ENCODE data around the gene PLEKHF1.
"Not testable (repeated sequence)": the region's sequence is repeated elsewhere in the genome, so short reads cannot be mapped to it uniquely, and the experiment has no call there.

Gene PLEKHF1

DNA sequence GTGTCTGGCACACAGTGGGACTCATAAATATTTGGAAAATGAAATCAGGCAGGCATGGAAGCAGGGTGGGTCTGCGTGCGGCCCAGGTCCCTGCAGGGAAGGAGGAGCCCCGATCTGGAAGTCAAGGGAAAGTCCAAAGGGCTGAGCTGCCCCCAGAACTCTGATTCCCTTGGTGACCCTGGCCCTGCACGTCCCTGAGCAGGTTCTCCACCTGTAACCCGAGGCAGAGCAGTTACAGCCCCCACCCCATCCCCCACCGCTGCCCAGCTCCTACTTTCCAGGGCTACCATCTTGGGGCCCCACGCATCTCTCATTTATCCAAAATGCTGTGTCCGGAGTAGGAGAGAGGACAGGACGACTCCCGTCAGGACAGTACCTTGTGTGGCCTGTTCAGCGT, 2.1 kb downstream of the PLEKHF1 start:
- Histone ChIP-seq H4K8ac (ENCODE audit: low read depth, low read length) (no peak overlapping the region), H3K27me3 (ENCODE audit: insufficient read depth, low read length, poor library complexity) (no peaks in the 10 kb centered on the region), H3K79me1 (ENCODE audit: low read length) (peaks cover 1% of the 10 kb centered on the region), H3K9ac (ENCODE audit: low read length) (peak overlapping the region; percentile 8), H3K36me3 (ENCODE audit: control insufficient read depth, insufficient read depth, low read length) (no peaks in the 10 kb centered on the region), H2BK5ac (ENCODE audit: low read length) (no peak overlapping the region), H2BK15ac (replicated peaks; ENCODE audit: low read depth) (no peak overlapping the region), H3K4me3 (ENCODE audit: low read length) (no peak overlapping the region), H4K5ac (ENCODE audit: low read length) (no peak overlapping the region), H3K27ac (ENCODE audit: low read depth, low read length) (no peak overlapping the region), H3K4me1 (ENCODE audit: control insufficient read depth, low read depth, low read length) (peaks cover 7% of the 10 kb centered on the region), H3K79me2 (ENCODE audit: control insufficient read depth, insufficient read depth, low read length) (no peaks in the 10 kb centered on the region), H2AK5ac (ENCODE audit: low read length) (no peak overlapping the region), H3K4me2 (ENCODE audit: low read length) (no peak overlapping the region), H3K23ac (ENCODE audit: low read length) (no peak overlapping the region), H2BK120ac (ENCODE audit: low read depth, low read length) (no peak overlapping the region), H3K4ac (ENCODE audit: low read depth, low read length) (no peak overlapping the region), H3K18ac (ENCODE audit: low read length) (no peak overlapping the region), H3K56ac (ENCODE audit: low read length) (peak overlapping the region; percentile 17)
- no peak for DNase-seq
- no CpG with 5 or more reads among the region's 11 CpGs for WGBS (ENCODE audit: extremely low coverage, insufficient coverage, low lambda C conversion rate)

GRCh38 chr19:29667901-29668341, 2.7 kb downstream of the PLEKHF1 start:
- Histone ChIP-seq H3K79me2 (ENCODE audit: control insufficient read depth, insufficient read depth, low read length) (no peaks in the 10 kb centered on the region), H3K36me3 (ENCODE audit: control insufficient read depth, insufficient read depth, low read length) (no peaks in the 10 kb centered on the region), H3K4me3 (ENCODE audit: low read length) (no peak overlapping the region), H2BK15ac (replicated peaks; ENCODE audit: low read depth) (no peak overlapping the region), H4K5ac (ENCODE audit: low read length) (no peak overlapping the region), H3K79me1 (ENCODE audit: low read length) (peaks cover 1% of the 10 kb centered on the region), H3K4ac (ENCODE audit: low read depth, low read length) (no peak overlapping the region), H3K23ac (ENCODE audit: low read length) (no peak overlapping the region), H3K27ac (ENCODE audit: low read depth, low read length) (no peak overlapping the region), H3K18ac (ENCODE audit: low read length) (no peak overlapping the region), H2BK120ac (ENCODE audit: low read depth, low read length) (no peak overlapping the region), H2AK5ac (ENCODE audit: low read length) (no peak overlapping the region), H3K9ac (ENCODE audit: low read length) (no peak overlapping the region), H3K4me1 (ENCODE audit: control insufficient read depth, low read depth, low read length) (peaks cover 7% of the 10 kb centered on the region), H2BK5ac (ENCODE audit: low read length) (no peak overlapping the region), H3K27me3 (ENCODE audit: insufficient read depth, low read length, poor library complexity) (no peaks in the 10 kb centered on the region), H4K8ac (ENCODE audit: low read depth, low read length) (no peak overlapping the region), H3K56ac (ENCODE audit: low read length) (no peak overlapping the region), H3K4me2 (ENCODE audit: low read length) (no peak overlapping the region)
- WGBS (ENCODE audit: extremely low coverage, insufficient coverage, low lambda C conversion rate), result no CpG with 5 or more reads among the region's 7 CpGs
- DNase-seq, result no peak

DNA sequence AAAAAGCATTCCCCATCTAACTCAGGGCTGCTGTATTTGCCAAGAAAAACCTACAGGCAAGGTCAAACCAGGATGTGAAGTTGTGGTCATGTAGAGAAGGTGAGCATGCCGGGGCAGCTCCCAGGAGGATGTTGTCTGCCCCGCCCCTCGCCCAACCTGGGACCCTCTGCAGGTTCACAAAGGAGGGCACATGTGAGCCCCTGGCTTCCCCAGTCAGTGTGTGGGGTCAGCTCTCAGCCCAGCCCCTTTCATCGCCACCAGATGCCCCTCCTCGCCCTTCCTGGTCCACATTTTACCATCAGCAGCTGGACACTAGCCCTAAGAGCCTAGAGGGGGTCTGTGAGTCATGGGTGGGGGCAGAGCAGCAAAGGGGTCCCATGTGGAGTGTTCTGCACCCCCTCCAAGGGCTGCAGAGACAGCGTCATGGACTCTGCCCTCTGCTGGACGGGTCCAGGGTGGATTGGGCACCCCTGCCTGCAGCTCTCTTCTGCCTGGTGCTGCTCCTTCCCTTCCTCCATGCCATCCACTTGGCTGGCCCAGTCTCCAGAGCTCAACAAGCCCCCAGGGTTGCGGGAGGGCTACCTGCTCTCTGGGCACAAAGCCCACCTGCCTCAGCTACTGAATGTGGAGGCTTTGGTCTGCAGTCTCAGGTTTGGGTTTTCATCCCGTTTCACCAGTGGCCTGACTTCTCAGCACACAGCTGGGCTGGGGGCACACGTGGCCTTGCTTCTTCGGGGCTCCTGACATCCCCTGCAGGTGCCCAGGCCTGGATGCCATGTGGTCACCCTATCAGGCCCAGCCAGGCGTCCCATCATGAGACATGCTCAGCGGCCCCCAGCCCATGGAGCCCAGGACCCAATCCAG, 3.7 kb downstream of the PLEKHF1 start:
- no peak overlapping the region for H3K27ac ChIP-seq (ENCODE audit: low read depth, low read length)
- H3K4me1 ChIP-seq (ENCODE audit: control insufficient read depth, low read depth, low read length), result peaks cover 7% of the 10 kb centered on the region
- H2AK5ac ChIP-seq (ENCODE audit: low read length), result no peak overlapping the region
- H3K56ac ChIP-seq (ENCODE audit: low read length), result no peak overlapping the region
- no peak overlapping the region for H3K23ac ChIP-seq (ENCODE audit: low read length)
- H2BK5ac ChIP-seq (ENCODE audit: low read length), result no peak overlapping the region
- no peak overlapping the region for H4K5ac ChIP-seq (ENCODE audit: low read length)
- peaks cover 1% of the 10 kb centered on the region for H3K79me1 ChIP-seq (ENCODE audit: low read length)
- WGBS (ENCODE audit: extremely low coverage, insufficient coverage, low lambda C conversion rate), result no CpG with 5 or more reads among the region's 13 CpGs
- no peaks in the 10 kb centered on the region for H3K79me2 ChIP-seq (ENCODE audit: control insufficient read depth, insufficient read depth, low read length)
- H4K8ac ChIP-seq (ENCODE audit: low read depth, low read length), result no peak overlapping the region
- no peak overlapping the region for H2BK15ac ChIP-seq (replicated peaks; ENCODE audit: low read depth)
- no peak overlapping the region for H3K9ac ChIP-seq (ENCODE audit: low read length)
- DNase-seq, result no peak
- H3K18ac ChIP-seq (ENCODE audit: low read length), result no peak overlapping the region
- H3K4me2 ChIP-seq (ENCODE audit: low read length), result no peak overlapping the region
- no peaks in the 10 kb centered on the region for H3K27me3 ChIP-seq (ENCODE audit: insufficient read depth, low read length, poor library complexity)
- H3K4ac ChIP-seq (ENCODE audit: low read depth, low read length), result no peak overlapping the region
- no peak overlapping the region for H3K4me3 ChIP-seq (ENCODE audit: low read length)
- H2BK120ac ChIP-seq (ENCODE audit: low read depth, low read length), result no peak overlapping the region
- no peaks in the 10 kb centered on the region for H3K36me3 ChIP-seq (ENCODE audit: control insufficient read depth, insufficient read depth, low read length)

- no CpG with 5 or more reads among the region's 5 CpGs for WGBS (ENCODE audit: extremely low coverage, insufficient coverage, low lambda C conversion rate)
- no peak overlapping the region for H3K56ac ChIP-seq (ENCODE audit: low read length)
- no peak overlapping the region for H3K27ac ChIP-seq (ENCODE audit: low read depth, low read length)
- no peaks in the 10 kb centered on the region for H3K79me2 ChIP-seq (ENCODE audit: control insufficient read depth, insufficient read depth, low read length)
- no peak overlapping the region for H3K23ac ChIP-seq (ENCODE audit: low read length)
- no peak overlapping the region for H2AK5ac ChIP-seq (ENCODE audit: low read length)
- no peak overlapping the region for H4K5ac ChIP-seq (ENCODE audit: low read length)
- H2BK15ac ChIP-seq (replicated peaks; ENCODE audit: low read depth), result no peak overlapping the region
- H2BK5ac ChIP-seq (ENCODE audit: low read length), result no peak overlapping the region
- DNase-seq, result no peak
- H3K4me2 ChIP-seq (ENCODE audit: low read length), result no peak overlapping the region
- H3K27me3 ChIP-seq (ENCODE audit: insufficient read depth, low read length, poor library complexity), result no peaks in the 10 kb centered on the region
- H3K9ac ChIP-seq (ENCODE audit: low read length), result no peak overlapping the region
- peaks cover 1% of the 10 kb centered on the region for H3K79me1 ChIP-seq (ENCODE audit: low read length)
- H3K18ac ChIP-seq (ENCODE audit: low read length), result no peak overlapping the region
- no peak overlapping the region for H4K8ac ChIP-seq (ENCODE audit: low read depth, low read length)
- peaks cover 7% of the 10 kb centered on the region for H3K4me1 ChIP-seq (ENCODE audit: control insufficient read depth, low read depth, low read length)
- no peak overlapping the region for H3K4ac ChIP-seq (ENCODE audit: low read depth, low read length)
- H3K36me3 ChIP-seq (ENCODE audit: control insufficient read depth, insufficient read depth, low read length), result no peaks in the 10 kb centered on the region
- H2BK120ac ChIP-seq (ENCODE audit: low read depth, low read length), result no peak overlapping the region
- no peak overlapping the region for H3K4me3 ChIP-seq (ENCODE audit: low read length)
Observed at GRCh38 chr19:29670255-29670654, 5.0 kb downstream of the PLEKHF1 start.

DNA sequence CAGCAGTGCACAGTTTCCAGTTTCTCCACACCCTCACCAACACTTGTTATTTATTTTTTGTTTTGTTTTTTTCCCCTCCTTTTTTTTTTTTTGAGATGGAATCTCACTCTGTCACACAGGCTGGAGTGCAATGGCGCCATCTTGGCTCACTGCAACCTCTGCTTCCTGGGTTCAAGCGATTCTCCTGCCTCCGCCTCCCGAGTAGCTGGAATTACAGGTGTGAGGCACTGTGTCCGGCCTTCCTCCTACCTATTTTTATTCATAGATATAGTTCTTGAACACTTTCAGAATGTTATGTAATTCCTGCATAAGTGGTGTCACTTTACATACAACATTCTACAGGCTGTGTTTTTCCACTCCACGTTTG, 5.7 kb downstream of the PLEKHF1 start:
- not testable (repeated sequence) for H3K4ac ChIP-seq (ENCODE audit: low read depth, low read length); H3K23ac ChIP-seq (ENCODE audit: low read length); H4K8ac ChIP-seq (ENCODE audit: low read depth, low read length); H3K4me1 ChIP-seq (ENCODE audit: control insufficient read depth, low read depth, low read length); H3K27ac ChIP-seq (ENCODE audit: low read depth, low read length); H3K79me1 ChIP-seq (ENCODE audit: low read length); H3K4me3 ChIP-seq (ENCODE audit: low read length); H3K56ac ChIP-seq (ENCODE audit: low read length); DNase-seq; H3K9ac ChIP-seq (ENCODE audit: low read length); H2BK5ac ChIP-seq (ENCODE audit: low read length); H3K36me3 ChIP-seq (ENCODE audit: control insufficient read depth, insufficient read depth, low read length); H3K4me2 ChIP-seq (ENCODE audit: low read length); H3K79me2 ChIP-seq (ENCODE audit: control insufficient read depth, insufficient read depth, low read length); H3K27me3 ChIP-seq (ENCODE audit: insufficient read depth, low read length, poor library complexity); H2AK5ac ChIP-seq (ENCODE audit: low read length); H4K5ac ChIP-seq (ENCODE audit: low read length); H2BK120ac ChIP-seq (ENCODE audit: low read depth, low read length); H3K18ac ChIP-seq (ENCODE audit: low read length); H2BK15ac ChIP-seq (replicated peaks; ENCODE audit: low read depth)
- no CpG with 5 or more reads among the region's 6 CpGs for WGBS (ENCODE audit: extremely low coverage, insufficient coverage, low lambda C conversion rate)

Data from mesendoderm (in vitro differentiated cells).